Brain microvascular endothelial cell (primary cell): Measurements from ENCODE around the gene PPP2R3B.

ENCODE experiments used
- DNase-seq: peaks from one replicate; pipeline ENCODE4 v3.0.0-alpha.2; 2020
- H3K27ac ChIP-seq: fragments of 250-450 bp; sonication (Bioruptor Pico); 2 replicates; pipeline ENCODE4 v1.5.1; 2020; ENCODE audit warnings: mild to moderate bottlenecking, moderate library complexity
- H3K27me3 ChIP-seq: fragments of 250-450 bp; sonication (Bioruptor Pico); replicated peaks from 2 replicates; pipeline ENCODE4 v1.5.1; 2020; ENCODE audit warnings: mild to moderate bottlenecking
- H3K36me3 ChIP-seq: fragments of 250-450 bp; sonication (Bioruptor Pico); replicated peaks from 2 replicates; pipeline ENCODE4 v1.5.1; 2020; ENCODE audit warnings: mild to moderate bottlenecking
- H3K4me3 ChIP-seq: 2 replicates; pipeline ENCODE4 v1.5.1; 2011; ENCODE audit warnings: low read depth, mild to moderate bottlenecking, control low read depth, low read length, moderate library complexity
- in situ Hi-C: cut with HindIII; loops from 2 replicates; pipeline ENCODE4 v1.10.0; 2017; ENCODE audit warnings: low sequenced_read_pairs, low pct_ligation_motif_present
- TF ChIP-seq, protein P1 (sequence below): IDR thresholded peaks from 2 replicates; pipeline ENCODE4 v1.5.1; 2011; ENCODE audit warnings: low read depth, mild to moderate bottlenecking, moderate library complexity, low read length, control low read depth, inconsistent platforms; ENCODE audit errors: missing control alignments

Gene PPP2R3B

DNA sequence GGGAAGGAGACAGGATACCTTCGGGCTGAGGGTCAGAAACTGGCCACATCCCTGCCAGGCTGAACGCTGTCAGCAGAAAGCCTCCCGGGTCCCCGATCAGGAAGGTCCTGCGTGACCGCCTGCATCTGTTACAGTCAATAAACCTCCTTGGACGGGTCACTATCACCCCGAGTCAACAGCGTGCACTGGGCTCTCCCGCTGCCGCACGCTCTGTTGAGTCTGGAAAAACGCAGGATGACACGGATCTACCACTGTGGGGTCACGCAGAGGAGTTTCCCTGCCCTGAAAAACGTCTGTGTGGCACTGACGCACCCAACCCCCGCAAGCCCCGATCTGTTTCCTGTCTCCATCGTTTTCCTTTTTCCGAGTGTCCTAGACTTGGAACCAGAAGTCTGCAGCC is 12.1 kb downstream of the PPP2R3B start:
- H3K4me3 ChIP-seq: peak overlapping the region; percentile 54
- in situ Hi-C loops: no loop called here
- no peak overlapping the region for H3K27ac ChIP-seq
- no peaks in the 10 kb centered on the region for H3K36me3 ChIP-seq
- no peak for DNase-seq
- TF ChIP-seq, protein P1, sequence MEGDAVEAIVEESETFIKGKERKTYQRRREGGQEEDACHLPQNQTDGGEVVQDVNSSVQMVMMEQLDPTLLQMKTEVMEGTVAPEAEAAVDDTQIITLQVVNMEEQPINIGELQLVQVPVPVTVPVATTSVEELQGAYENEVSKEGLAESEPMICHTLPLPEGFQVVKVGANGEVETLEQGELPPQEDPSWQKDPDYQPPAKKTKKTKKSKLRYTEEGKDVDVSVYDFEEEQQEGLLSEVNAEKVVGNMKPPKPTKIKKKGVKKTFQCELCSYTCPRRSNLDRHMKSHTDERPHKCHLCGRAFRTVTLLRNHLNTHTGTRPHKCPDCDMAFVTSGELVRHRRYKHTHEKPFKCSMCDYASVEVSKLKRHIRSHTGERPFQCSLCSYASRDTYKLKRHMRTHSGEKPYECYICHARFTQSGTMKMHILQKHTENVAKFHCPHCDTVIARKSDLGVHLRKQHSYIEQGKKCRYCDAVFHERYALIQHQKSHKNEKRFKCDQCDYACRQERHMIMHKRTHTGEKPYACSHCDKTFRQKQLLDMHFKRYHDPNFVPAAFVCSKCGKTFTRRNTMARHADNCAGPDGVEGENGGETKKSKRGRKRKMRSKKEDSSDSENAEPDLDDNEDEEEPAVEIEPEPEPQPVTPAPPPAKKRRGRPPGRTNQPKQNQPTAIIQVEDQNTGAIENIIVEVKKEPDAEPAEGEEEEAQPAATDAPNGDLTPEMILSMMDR: no peak
- peaks cover 8% of the 10 kb centered on the region for H3K27me3 ChIP-seq

- Histone ChIP-seq H3K36me3 (no peaks in the 10 kb centered on the region), H3K27me3 (peaks cover 8% of the 10 kb centered on the region), H3K4me3 (peak overlapping the region; percentile 54), H3K27ac (no peak overlapping the region)
- TF ChIP-seq, protein P1: no peak
- in situ Hi-C loops: no loop called here
- no peak for DNase-seq
Observed at GRCh38 chrX:373641-374471, 12.9 kb downstream of the PPP2R3B start.

- Histone ChIP-seq H3K4me3 (peak overlapping the region; percentile 46), H3K27me3 (peaks cover 8% of the 10 kb centered on the region), H3K27ac (no peak overlapping the region), H3K36me3 (no peaks in the 10 kb centered on the region)
- in situ Hi-C loops: no loop called here
- no peak for DNase-seq
- TF ChIP-seq, protein P1: no peak
Observed at GRCh38 chrX:372856-373640, 13.7 kb downstream of the PPP2R3B start.

GRCh38 chrX:371907-372306 is 14.8 kb downstream of the PPP2R3B start:
- DNase-seq: no peak
- no peaks in the 10 kb centered on the region for H3K36me3 ChIP-seq
- TF ChIP-seq, protein P1: no peak
- H3K27me3 ChIP-seq: peaks cover 8% of the 10 kb centered on the region
- H3K27ac ChIP-seq: no peak overlapping the region
- in situ Hi-C loops: no loop called here
- no peak overlapping the region for H3K4me3 ChIP-seq

DNA sequence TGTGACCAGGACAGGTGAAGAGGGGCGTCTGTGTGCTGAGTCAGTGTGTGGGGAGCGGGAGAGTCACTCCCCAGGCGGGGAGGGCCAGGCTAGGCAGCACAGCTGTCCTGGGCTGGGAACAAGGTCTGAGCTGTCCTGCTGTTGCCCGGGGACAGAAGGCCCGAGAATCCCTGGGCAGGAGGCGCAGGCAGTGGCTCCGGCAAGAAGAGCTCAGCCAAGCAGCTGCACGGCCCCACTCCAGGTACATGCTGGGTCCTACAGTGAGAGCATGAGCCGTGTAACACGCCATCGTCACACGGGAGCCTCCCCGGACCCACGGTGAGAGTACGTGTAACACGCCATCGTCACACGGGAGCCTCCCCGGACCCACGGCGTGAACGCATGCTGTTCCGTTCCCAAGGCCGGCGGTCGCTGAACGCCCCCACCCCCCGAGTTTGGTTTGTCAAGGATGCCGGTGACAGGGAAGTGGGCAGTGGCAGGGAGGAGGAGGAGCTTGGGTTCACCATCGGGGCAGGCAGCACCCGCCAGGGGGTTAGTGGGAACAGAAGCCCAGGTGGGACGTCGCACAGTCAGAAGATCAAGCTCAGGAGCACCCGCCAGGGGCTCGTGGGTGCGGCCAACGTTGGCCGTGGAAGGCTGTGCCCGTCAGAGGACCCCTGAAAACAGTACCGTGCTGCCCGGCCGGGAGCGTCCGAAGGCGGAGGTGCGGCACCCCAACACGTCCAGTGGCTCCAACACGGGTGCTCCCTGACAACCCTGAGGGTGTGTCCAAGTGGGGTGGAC is 15.6 kb downstream of the PPP2R3B start:
- H3K4me3 ChIP-seq: no peak overlapping the region
- in situ Hi-C loops: no loop called here
- no peak for DNase-seq
- peaks cover 8% of the 10 kb centered on the region for H3K27me3 ChIP-seq
- TF ChIP-seq, protein P1: no peak
- no peak overlapping the region for H3K27ac ChIP-seq
- H3K36me3 ChIP-seq: no peaks in the 10 kb centered on the region
